GM19351 (cell line): ENCODE data around the gene FBXO48.
"Not testable (repeated sequence)": the region's sequence is repeated elsewhere in the genome, so short reads cannot be mapped to it uniquely, and the experiment has no call there.

Experiments used
- ATAC-seq: cut with Tn5 transposase; IDR thresholded peaks from one replicate; pipeline ENCODE4 v1.9.1; 2021; ENCODE audit warnings: mild to moderate bottlenecking, moderate library complexity; ENCODE audit not compliant: unreplicated experiment

FBXO48 gene

DNA sequence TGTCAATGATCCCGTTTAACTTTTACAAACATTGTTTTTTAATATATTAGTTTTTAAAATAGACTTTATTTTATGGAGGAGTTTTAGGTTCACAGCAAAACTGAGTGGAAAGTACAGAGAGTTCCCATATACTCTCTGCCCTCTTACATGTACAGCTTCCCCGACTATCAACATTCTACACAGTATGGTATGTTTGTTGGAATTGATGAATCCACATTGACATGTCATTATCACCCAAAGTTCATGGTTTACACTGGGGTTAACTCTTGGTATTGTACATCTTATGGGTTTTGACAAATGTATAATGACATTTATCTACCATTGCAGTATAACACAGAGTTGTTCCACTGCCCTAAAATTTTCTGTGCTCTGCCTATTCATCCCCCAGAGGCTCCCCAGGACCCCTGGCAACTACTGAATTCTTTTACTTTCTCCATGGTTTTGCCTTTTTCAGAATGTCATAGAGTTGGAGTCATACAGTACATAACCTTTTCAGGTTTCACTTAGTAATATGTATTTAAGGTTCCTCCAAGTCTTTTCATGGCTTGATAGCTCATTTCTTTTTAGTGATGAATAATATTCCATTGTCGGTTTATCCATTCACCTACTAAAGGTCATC is 5.8 kb upstream of the FBXO48 start:
- ATAC-seq: no peak

DNA sequence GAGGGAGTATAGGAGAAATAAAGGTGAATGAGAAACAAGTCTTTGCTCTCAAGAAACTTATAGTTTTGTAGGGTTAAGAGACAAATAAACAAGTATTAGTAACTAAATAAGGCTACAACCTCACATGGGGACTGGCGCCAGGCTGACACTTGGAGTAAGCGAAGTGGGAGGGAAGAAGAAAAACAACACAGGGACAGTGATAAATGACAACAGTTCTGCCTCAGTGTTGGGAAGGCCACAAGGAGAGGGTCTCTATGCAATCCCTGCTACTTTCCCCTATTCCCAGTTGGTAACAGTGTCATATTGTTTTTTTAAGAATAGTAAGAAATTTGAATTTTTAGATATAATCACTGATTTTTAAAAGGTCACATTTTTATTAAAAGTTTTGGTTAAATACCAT is 4.3 kb upstream of the FBXO48 start:
- no peak for ATAC-seq

- ATAC-seq: no peak
These were observed 2.8 kb upstream of the FBXO48 start for GRCh38 chr2:68469935-68470334.

DNA sequence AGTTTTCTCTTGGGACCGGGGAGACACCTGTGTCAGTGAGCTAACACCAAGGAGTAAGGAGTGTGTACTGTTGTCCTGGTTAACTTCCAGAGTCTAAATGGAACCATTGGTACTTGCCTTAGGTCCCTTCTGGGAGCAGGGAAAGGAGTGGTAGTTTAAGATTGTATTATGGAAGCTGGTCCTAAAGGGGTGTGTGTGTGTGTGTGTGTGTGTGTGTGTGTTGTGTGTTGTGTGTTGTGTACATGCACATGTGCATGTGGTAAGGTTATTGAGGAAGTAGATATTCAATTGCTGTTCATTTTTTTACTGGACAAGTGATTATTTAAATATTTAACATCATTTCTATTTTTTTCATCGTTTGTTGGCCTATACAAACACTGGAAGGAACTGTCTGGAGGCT is 1.7 kb upstream of the FBXO48 start:
- ATAC-seq: no peak

- peak; percentile 26 for ATAC-seq
These were observed 367 bp downstream of the FBXO48 start for GRCh38 chr2:68466778-68467076.

DNA sequence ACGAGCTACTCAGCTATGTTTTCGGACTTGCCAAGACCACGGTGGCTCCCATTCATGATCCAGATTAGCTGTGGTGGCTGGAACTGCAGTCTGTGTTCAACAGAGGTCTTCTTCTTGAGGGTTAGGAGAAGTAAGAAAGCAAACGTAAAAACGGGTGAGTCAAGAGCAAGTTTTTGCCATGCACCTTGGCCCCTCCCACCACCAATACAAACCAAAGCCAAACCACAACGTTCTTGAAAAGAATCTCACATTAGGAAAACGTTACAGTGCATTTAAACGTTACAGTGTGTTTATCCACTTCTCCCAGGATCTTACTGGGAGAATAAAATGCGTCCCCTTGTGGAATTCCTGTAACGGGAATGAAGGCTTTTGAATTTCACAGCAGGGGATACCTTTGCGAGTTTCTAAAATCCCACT is 725 bp downstream of the FBXO48 start:
- no peak for ATAC-seq

GRCh38 chr2:68465081-68465916 is 1.8 kb downstream of the FBXO48 start:
- no peak for ATAC-seq

GRCh38 chr2:68464651-68465050 is 2.4 kb downstream of the FBXO48 start:
- no peak for ATAC-seq

GRCh38 chr2:68463287-68463877 is 3.7 kb downstream of the FBXO48 start:
- no peak for ATAC-seq

- no peak for ATAC-seq
These were observed 8.1 kb downstream of the FBXO48 start for GRCh38 chr2:68458981-68459380.

GRCh38 chr2:68456198-68456597 is 10.9 kb downstream of the FBXO48 start:
- ATAC-seq: no peak

GRCh38 chr2:68454719-68455118 is 12.4 kb downstream of the FBXO48 start:
- no peak for ATAC-seq

DNA sequence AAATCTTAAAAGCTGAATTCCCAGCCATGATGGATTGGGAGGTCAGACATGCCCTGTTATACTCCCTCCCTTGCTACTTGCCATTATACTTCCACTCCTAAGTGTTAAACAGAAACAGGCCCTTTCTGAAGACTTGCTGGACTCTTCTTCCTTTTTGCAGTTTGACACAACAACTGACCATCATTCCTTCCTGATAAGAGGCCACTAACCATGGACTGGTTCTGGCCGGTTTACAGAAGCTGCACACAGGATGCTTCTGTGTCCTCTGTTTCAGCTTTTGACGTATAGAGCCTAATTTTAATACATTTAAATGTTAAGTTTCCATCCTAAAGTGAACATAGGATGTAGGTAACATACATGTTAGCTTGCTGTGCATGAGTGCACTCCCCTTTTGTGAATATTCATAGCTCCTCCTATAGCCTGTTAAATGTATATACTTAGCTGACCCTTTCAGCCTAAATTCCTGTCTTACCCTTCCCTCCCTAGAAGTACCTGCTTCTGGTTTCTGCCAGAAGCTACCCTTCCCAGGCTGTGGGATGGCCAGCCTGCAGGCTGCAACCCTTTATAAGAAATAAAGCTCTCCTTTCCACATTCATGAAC is 13.2 kb downstream of the FBXO48 start:
- ATAC-seq: no peak

DNA sequence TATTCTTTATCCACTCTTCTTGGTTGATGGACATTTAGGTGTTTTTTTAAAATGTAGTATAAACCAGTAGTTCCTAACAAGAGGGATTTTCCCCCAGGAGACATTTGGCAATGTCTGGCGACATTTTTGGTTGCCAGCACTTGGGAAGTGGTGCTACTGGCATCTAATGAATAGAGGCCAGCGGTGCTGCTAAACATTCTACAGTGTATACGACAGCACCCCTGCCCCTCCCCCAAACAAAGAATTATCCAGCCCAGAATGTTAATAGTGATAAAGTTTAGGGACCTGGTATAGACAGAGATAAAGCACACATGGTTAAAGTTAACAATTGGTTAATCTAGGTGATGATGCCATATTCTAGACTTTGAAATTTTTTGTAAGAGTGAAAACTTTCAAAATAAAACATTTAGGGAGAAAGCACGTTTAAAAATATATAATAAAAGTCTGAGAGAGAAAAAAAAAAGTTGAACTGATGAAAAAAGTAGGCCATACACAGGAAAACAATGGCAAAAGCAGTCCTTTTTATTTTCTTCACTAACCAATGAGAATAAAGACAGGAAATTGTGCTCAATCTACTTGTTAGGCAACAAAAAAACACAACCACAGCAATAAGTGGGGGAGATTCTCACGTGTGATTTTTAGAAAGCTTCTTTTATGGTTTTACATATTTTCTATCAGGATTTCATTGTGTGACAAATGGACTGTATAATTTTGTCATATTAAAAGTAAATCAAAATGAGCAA is 14.8 kb downstream of the FBXO48 start:
- ATAC-seq: no peak

GRCh38 chr2:68448671-68449653 is 18.1 kb downstream of the FBXO48 start:
- ATAC-seq: no peak

GRCh38 chr2:68447118-68447517 is 20.0 kb downstream of the FBXO48 start:
- no peak for ATAC-seq

DNA sequence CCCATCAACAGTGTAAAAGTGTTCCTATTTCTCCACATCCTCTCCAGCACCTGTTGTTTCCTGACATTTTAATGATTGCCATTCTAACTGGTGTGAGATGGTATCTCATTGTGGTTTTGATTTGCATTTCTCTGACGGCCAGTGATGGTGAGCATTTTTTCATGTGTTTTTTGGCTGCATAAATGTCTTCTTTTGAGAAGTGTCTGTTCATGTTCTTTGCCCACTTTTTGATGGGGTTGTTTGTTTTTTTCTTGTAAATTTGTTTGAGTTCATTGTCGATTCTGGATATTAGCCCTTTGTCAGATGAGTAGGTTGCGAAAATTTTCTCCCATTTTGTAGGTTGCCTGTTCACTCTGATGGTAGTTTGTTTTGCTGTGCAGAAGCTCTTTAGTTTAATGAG is 20.7 kb downstream of the FBXO48 start:
- not testable (repeated sequence) for ATAC-seq

DNA sequence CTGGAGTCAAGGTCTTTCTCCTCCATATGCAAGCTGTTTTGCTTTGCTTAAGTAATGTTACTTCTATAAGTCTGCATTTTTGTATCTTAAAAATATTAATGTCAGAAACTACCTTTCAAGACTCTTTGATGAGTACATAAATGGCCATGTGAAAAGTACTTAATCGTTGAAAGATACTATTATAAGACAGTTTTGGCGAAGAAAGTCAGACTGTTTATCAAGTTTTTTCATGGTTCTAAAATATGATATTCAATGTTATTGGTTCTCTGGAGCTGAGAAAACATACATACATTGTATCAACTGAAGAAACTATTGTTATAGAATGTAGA is 25.1 kb downstream of the FBXO48 start:
- ATAC-seq: no peak

- peak; percentile 98 for ATAC-seq
These were observed 25.7 kb downstream of the FBXO48 start for GRCh38 chr2:68441179-68441993.
